Inflammatory macrophage (primary cell): ENCODE results near the gene LAG3.

Source experiments
- DNase-seq, 2 donors: peaks; one replicate each; pipeline ENCODE4 v3.0.0-alpha.2; 2020 to 2022

The LAG3 gene

GRCh38 chr12:6772726-6773589 is 638 bp downstream of the LAG3 start:
- no peak for DNase-seq

- no peak for DNase-seq
Observed at GRCh38 chr12:6773590-6774351, 1.5 kb downstream of the LAG3 start.

GRCh38 chr12:6774499-6775062 is 2.3 kb downstream of the LAG3 start:
- DNase-seq, result no peak

DNA sequence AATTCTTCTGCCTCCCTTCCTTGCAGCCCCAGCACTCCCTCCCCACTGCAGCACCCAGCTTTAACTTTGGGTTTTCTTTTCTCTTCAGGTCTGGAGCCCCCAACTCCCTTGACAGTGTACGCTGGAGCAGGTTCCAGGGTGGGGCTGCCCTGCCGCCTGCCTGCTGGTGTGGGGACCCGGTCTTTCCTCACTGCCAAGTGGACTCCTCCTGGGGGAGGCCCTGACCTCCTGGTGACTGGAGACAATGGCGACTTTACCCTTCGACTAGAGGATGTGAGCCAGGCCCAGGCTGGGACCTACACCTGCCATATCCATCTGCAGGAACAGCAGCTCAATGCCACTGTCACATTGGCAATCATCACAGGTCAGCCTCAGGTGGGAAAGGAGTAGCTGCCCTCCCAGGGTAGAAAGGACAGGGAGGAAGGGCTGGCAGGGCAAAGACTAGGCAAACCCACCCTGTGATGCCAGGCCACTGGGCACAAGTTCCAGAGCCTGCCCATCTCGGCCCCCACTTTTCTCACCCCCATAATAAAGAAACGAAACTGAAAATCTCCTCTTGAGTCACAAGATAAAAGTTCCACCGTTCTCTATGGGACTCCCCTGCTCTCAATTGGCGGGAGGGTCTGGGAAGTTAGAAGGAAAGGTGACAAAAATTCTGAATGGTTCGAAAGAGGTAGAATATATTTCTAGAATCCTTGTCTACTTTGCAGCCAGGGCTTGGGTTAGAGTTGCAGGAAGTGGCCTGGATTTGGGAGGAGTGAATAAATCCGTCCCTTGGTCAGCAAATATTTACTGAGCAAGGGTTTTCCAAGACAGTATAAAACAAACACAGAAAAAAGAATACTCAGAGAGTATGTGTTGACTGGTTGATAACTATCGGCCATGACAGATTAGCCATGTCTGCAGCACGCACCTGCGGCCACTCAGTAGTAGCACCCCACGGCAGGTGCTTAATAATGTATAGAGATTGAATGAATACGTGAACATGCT is 3.2 kb downstream of the LAG3 start:
- DNase-seq, result no peak

DNA sequence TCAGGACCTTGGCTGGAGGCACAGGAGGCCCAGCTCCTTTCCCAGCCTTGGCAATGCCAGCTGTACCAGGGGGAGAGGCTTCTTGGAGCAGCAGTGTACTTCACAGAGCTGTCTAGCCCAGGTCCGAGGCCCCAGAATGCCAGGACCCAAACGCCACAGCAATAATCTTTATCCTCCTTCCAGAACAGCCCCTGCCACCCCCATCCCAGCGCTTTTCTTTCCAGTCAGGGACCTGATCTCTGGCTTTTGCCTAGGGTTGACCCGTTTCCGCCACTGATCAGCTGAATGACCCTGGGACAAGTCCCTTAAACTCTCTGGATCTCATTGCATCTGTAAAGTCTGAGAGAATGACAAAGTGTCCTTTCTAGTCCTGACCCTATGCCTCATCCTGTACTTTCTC is 5.1 kb downstream of the LAG3 start:
- no peak for DNase-seq

- no peak for DNase-seq
Observed at GRCh38 chr12:6778217-6778573, 5.9 kb downstream of the LAG3 start.

GRCh38 chr12:6778574-6779550 is 6.5 kb downstream of the LAG3 start:
- DNase-seq, result peak; percentile 91 to 92

GRCh38 chr12:6779708-6780432 is 7.5 kb downstream of the LAG3 start:
- DNase-seq, result peak in 1 of 2 donors; percentile 46

DNA sequence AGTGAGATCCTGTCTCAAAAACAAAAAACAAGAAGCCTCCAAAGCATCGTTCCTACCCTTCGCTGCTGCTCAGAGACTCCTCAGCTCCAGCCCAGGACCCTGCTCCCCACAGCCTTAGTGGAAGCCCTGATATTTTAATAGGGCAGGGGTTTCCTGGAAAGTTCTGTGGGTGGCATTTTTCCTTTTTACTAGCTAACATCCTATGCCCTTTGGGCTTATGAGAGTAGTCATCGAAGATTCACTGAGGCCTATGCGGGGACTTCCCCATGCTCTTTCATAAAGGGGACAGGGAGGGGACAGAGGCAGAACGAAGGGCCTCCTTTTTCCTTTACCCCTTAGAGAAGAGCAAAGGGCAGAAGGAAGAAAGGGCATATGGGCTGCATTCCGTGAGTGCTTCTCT is 8.3 kb downstream of the LAG3 start:
- no peak for DNase-seq

GRCh38 chr12:6782119-6782518 is 9.8 kb downstream of the LAG3 start:
- no peak for DNase-seq

DNA sequence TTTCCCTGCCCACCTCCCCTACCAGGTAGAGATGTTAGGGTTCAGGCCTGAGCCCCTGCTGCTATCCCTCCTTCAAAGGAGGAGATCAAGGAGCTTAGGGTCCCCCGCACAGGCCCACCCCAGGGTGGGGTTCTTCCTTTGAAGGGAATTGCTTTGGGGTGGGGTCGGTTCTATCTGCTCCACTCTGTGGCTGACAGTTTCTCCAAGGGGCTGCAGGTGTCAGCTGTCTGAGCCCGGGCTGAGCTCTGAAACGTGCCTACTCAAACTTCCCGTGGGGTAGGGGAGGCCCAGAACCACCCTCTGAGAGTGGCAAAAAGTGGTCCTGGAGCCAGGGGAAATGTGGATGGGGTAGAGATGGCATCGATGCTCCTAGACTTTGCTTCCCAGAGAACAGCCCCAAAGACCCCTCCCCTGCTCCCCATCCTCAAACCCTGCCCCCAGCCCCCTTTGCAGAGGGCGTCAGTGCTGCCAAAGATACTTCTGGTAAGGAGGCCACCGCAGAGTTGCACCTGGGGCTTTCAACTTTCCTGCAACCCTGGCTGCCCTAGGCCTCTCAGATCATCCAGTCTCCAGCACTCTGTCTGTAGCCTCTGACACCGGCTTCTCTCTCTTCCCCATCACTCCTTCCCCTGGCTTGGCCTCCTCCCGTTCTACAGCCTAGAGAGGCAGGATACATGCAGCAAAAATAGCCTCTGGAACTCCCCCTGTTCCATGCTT is 10.7 kb downstream of the LAG3 start:
- no peak for DNase-seq

- DNase-seq, result no peak
Observed at GRCh38 chr12:6783828-6784227, 11.5 kb downstream of the LAG3 start.

- DNase-seq, result no peak
Observed at GRCh38 chr12:6784296-6784695, 12.0 kb downstream of the LAG3 start.

GRCh38 chr12:6784761-6785160 is 12.4 kb downstream of the LAG3 start:
- DNase-seq, result no peak

DNA sequence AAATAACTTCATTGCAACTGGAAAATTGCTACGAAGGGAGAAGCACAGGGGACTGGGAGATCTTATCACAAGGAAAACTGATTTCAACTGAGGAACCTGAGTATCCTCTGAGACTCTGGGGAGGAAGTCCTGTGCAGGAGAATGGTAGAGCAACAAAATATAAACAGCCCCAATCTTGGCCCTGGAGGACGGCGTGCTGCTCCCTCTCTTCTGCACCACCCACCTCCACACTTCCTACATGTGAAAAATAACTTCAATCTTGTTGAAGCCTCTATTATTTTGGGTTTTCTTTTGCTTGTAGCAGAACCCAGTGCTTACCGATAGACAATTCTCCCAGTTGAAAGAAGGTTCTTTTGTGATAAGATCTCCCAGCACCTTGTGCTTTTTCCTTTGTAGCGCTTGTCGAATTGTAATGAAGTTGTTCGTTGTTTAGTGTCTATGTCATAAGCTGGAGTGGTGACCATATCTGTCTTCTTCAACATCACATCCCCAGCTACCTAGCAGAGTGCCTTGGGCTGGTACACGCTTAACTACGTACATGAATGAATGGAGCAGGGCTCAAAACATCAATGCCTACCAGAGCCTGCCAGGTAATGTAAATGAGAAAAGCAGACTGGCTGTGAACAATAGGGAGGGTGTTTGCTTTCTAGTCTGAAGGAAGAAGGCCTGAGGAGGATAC is 14.2 kb downstream of the LAG3 start:
- DNase-seq, result no peak

DNA sequence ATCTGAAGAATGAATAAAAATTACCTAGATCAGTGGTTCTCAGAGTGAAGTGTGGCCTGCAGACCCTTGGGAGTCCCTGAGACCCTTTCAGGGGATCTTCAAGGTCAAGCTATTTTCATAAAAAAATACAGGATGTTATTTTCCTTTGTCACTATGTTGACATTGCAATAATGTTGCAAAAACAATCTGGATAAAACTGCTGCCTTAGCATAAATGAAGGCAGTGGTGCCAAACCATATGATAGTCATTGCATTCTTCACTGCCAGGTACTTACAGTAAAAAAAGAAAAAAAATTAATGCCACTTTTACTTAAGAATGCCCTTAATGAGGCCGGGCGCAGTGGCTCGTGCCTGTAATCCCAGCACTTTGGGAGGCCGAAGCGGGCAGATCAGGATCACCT is 15.0 kb downstream of the LAG3 start:
- DNase-seq, result peak in 1 of 2 donors; percentile 33

DNA sequence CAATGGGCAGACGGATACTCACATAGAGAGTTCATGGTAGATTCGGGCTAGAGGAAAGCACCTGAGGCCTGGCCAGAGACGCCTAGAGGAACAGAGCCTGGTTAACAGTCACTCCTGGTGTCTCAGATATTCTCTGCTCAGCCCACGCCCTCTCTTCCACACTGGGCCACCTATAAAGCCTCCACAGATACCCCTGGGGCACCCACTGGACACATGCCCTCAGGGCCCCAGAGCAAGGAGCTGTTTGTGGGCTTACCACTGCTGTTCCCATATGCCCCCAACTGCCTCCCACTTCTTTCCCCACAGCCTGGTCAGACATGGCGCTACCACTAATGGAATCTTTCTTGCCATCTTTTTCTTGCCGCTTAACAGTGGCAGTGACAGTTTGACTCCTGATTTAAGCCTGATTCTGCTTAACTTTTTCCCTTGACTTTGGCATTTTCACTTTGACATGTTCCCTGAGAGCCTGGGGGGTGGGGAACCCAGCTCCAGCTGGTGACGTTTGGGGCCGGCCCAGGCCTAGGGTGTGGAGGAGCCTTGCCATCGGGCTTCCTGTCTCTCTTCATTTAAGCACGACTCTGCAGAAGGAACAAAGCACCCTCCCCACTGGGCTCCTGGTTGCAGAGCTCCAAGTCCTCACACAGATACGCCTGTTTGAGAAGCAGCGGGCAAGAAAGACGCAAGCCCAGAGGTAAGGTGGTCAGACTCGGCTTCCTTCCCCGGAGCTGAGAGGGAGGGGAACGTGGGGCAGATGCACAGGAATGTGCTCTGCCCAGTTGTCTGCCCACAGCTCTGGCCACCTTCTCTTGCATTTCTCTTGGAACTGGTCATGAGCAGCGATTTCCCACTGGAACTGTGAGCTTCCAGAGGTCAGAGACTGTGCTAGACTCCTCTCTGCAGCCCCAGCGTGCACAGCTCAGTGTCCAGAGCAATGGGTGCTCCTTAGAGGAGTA is 16.9 kb downstream of the LAG3 start, which contains the start of gene CD4:
CD4 (plus strand) TSS at position 557 of the 953 bp plus-strand sequence. CDS start 10,611 bp downstream, outside the sequence.
- DNase-seq, result peak; percentile 82 to 89
